OCI-LY3 (cell line): ENCODE measurements around the gene XXYLT1.

Experiments
- H2AFZ ChIP-seq: fragments of 200-600, 300-600 bp; shearing (Covaris generic); 2 replicates; pipeline ENCODE4 v1.6.0; 2014; ENCODE audit warnings: antibody characterized with exemption, low read depth, low read length
- H3K27ac ChIP-seq: fragments of 200-600, 300-600 bp; sonication (generic); 2 replicates; pipeline ENCODE4 v1.5.1; 2014; ENCODE audit warnings: mild to moderate bottlenecking, low read length, moderate library complexity, mixed read lengths
- H3K27me3 ChIP-seq: fragments of 200-600, 300-600 bp; sonication (generic); 2 replicates; pipeline ENCODE4 v1.6.1; 2014; ENCODE audit warnings: low read depth, low read length, mixed read lengths
- H3K36me3 ChIP-seq: fragments of 200-600, 300-600 bp; sonication (generic); replicated peaks from 2 replicates; pipeline ENCODE3; 2014; ENCODE audit warnings: low read depth, low read length, mixed read lengths
- H3K4me1 ChIP-seq: fragments of 300-600, 200-600 bp; sonication (generic); 2 replicates; pipeline ENCODE4 v1.6.1; 2014; ENCODE audit warnings: low read length, mixed read lengths
- H3K4me2 ChIP-seq: fragments of 200-600, 300-600 bp; sonication (generic); 2 replicates; pipeline ENCODE4 v1.6.1; 2014; ENCODE audit warnings: low read length, mixed read lengths
- H3K4me3 ChIP-seq: fragments of 300-600, 200-600 bp; sonication (generic); 2 replicates; pipeline ENCODE4 v1.5.1; 2014; ENCODE audit warnings: antibody characterized with exemption, mild to moderate bottlenecking, low read length, moderate library complexity
- H3K79me2 ChIP-seq: fragments of 300-600, 200-600 bp; shearing (Covaris generic); 2 replicates; pipeline ENCODE4 v1.6.1; 2014; ENCODE audit warnings: mild to moderate bottlenecking, low read length, mixed read lengths
- H3K9ac ChIP-seq: fragments of 300-600, 200-600 bp; shearing (Covaris generic); 2 replicates; pipeline ENCODE4 v1.6.0; 2014; ENCODE audit warnings: mild to moderate bottlenecking, low read length, moderate library complexity
- H3K9me3 ChIP-seq: fragments of 200-600, 300-600 bp; shearing (Covaris generic); 2 replicates; pipeline ENCODE4 v1.6.1; 2014; ENCODE audit warnings: low read length, mixed read lengths; ENCODE audit not compliant: insufficient read depth
- H4K20me1 ChIP-seq: fragments of 200-600, 300-600 bp; sonication (generic); 2 replicates; pipeline ENCODE4 v1.6.1; 2016; ENCODE audit warnings: low read length, mixed read lengths; ENCODE audit not compliant: insufficient read depth
- CTCF ChIP-seq: fragments of 200-600, 300-600 bp; sonication (generic); IDR thresholded peaks from 2 replicates; pipeline ENCODE4 v1.5.1; 2014; ENCODE audit warnings: antibody characterized with exemption, low read length, low read depth
- EZH2phosphoT487 ChIP-seq: fragments of 200-600 bp; shearing (Covaris generic); IDR thresholded peaks from 2 replicates; pipeline ENCODE4 v1.6.1; 2018; ENCODE audit warnings: antibody characterized with exemption, mixed run types, low read depth

Gene XXYLT1

GRCh38 chr3:195098741-195099525 lies 172.0 kb downstream of the XXYLT1 start:
- H3K4me1 ChIP-seq, result peaks cover 11% of the 10 kb centered on the region

GRCh38 chr3:195097331-195098255 lies 173.4 kb downstream of the XXYLT1 start:
- Histone ChIP-seq H3K27ac (no peak overlapping the region), H3K27me3 (no peaks in the 10 kb centered on the region), H4K20me1 (no peaks in the 10 kb centered on the region), H3K9ac (no peak overlapping the region), H3K4me1 (peaks cover 11% of the 10 kb centered on the region), H3K4me3 (no peak overlapping the region), H3K4me2 (no peak overlapping the region), H3K79me2 (no peaks in the 10 kb centered on the region), H2AFZ (no peak overlapping the region), H3K9me3 (no peaks in the 10 kb centered on the region), H3K36me3 (no peaks in the 10 kb centered on the region)
- no peak for TF ChIP-seq EZH2phosphoT487
- TF ChIP-seq CTCF, result no peak

More at GRCh38 chr3:195098741-195099525, 172.0 kb downstream of the XXYLT1 start:
- H3K27me3 ChIP-seq, result no peaks in the 10 kb centered on the region
- no peaks in the 10 kb centered on the region for H3K9me3 ChIP-seq
- H3K4me3 ChIP-seq, result no peak overlapping the region
- H3K4me2 ChIP-seq, result no peak overlapping the region
- no peaks in the 10 kb centered on the region for H3K36me3 ChIP-seq
- H2AFZ ChIP-seq, result no peak overlapping the region
- no peaks in the 10 kb centered on the region for H4K20me1 ChIP-seq
- H3K79me2 ChIP-seq, result no peaks in the 10 kb centered on the region
- H3K9ac ChIP-seq, result no peak overlapping the region
- TF ChIP-seq CTCF, result no peak
- no peak for TF ChIP-seq EZH2phosphoT487
- no peak overlapping the region for H3K27ac ChIP-seq

GRCh38 chr3:195096484-195097330 lies 174.3 kb downstream of the XXYLT1 start:
- Histone ChIP-seq H3K79me2 (no peaks in the 10 kb centered on the region), H3K9me3 (no peaks in the 10 kb centered on the region), H3K36me3 (no peaks in the 10 kb centered on the region), H2AFZ (no peak overlapping the region), H3K4me1 (peaks cover 11% of the 10 kb centered on the region), H3K27ac (no peak overlapping the region), H3K9ac (no peak overlapping the region), H3K4me2 (no peak overlapping the region), H3K4me3 (no peak overlapping the region), H4K20me1 (no peaks in the 10 kb centered on the region), H3K27me3 (no peaks in the 10 kb centered on the region)
- TF ChIP-seq EZH2phosphoT487 (no peak), CTCF (no peak)
